H1 (cell line): ENCODE results near the gene ATP6V1G1. TPM values are rescaled to one million over a fixed set of nuclear protein-coding genes. Genes with fewer than 3 reads are reported as not detected.

Experiments used
- CTCF ChIA-PET: fragments of 300-600 bp; sonication (Branson Sonifier 250); formaldehyde crosslinking; loops from one replicate; lab custom pipeline; 2021; ENCODE audit not compliant: partially characterized antibody; lab: Charles Lee
- POLR2A ChIA-PET: fragments of 300-600 bp; sonication (Branson Sonifier 250); formaldehyde crosslinking; loops from one replicate; lab custom pipeline; 2021; ENCODE audit warnings: inconsistent platforms; ENCODE audit not compliant: partially characterized antibody; lab: Charles Lee
- DNase-seq, 2 experiments: peaks; one replicate each; pipeline versions ENCODE4 v3.0.0 to v3.0.0-alpha.2; 2010 to 2022; ENCODE audit warnings: low spot score in 2 of 2, low read depth in 1 of 2, mixed read lengths in 1 of 2
- FAIRE-seq: peaks from 2 replicates; lab custom pipeline; 2011; peaks lifted over from hg19 to GRCh38; lab: Jason Lieb, UNC
- H2AFZ ChIP-seq: 2 replicates; pipeline ENCODE4 v1.8.1; 2012; ENCODE audit warnings: low read length, inconsistent platforms
- H2AK5ac ChIP-seq: 2 replicates; pipeline ENCODE4 v1.6.1; 2013; ENCODE audit warnings: low read depth, low read length
- H2BK120ac ChIP-seq: replicated peaks from 2 replicates; pipeline ENCODE3; 2013; ENCODE audit warnings: low read depth, low read length, inconsistent platforms
- H2BK12ac ChIP-seq: 2 replicates; pipeline ENCODE4 v1.6.1; 2013; ENCODE audit warnings: low read depth, low read length
- H2BK15ac ChIP-seq: 2 replicates; pipeline ENCODE4 v1.6.1; 2013; ENCODE audit warnings: low read length
- H2BK20ac ChIP-seq: 2 replicates; pipeline ENCODE4 v1.6.1; 2013; ENCODE audit warnings: low read length
- H2BK5ac ChIP-seq: 2 replicates; pipeline ENCODE4 v1.6.1; 2013; ENCODE audit warnings: low read depth, low read length
- H3K14ac ChIP-seq: 2 replicates; pipeline ENCODE4 v1.6.1; 2013; ENCODE audit warnings: inconsistent platforms; ENCODE audit not compliant: insufficient read length
- H3K18ac ChIP-seq: 2 replicates; pipeline ENCODE4 v1.6.1; 2013; ENCODE audit warnings: low read length; ENCODE audit errors: extremely low read depth
- H3K23ac ChIP-seq: 2 replicates; pipeline ENCODE4 v1.6.1; 2013; ENCODE audit warnings: inconsistent platforms; ENCODE audit not compliant: insufficient read length
- H3K23me2 ChIP-seq: 2 replicates; pipeline ENCODE4 v1.6.1; 2013; ENCODE audit warnings: low read depth, low read length
- H3K27ac ChIP-seq: 2 replicates; pipeline ENCODE4 v1.6.1; 2011; ENCODE audit warnings: low read depth, low read length, inconsistent platforms
- H3K27me3 ChIP-seq, 4 experiments: replicated peaks in 1 of 4; 1 replicate in 1 of 4; 2 replicates in 3 of 4; pipeline versions ENCODE4 v1.6.1 to v1.8.1; 2011 to 2013; ENCODE audit warnings: low read length in 3 of 4, mild to moderate bottlenecking in 3 of 4, inconsistent platforms in 2 of 4, mixed read lengths in 2 of 4, moderate library complexity in 1 of 4; ENCODE audit not compliant: control insufficient read depth in 3 of 4, insufficient read depth in 3 of 4; ENCODE audit errors: extremely low read depth in 1 of 4
- H3K36me3 ChIP-seq, 4 experiments: 2 replicates each; pipeline versions ENCODE4 v1.6.1 to v1.8.1; 2011 to 2013; ENCODE audit warnings: mild to moderate bottlenecking in 4 of 4, low read length in 3 of 4, moderate library complexity in 2 of 4, control low read depth in 1 of 4, inconsistent platforms in 1 of 4; ENCODE audit not compliant: insufficient read depth in 4 of 4, control insufficient read depth in 2 of 4
- H3K4ac ChIP-seq: replicated peaks from 2 replicates; pipeline ENCODE3; 2013; ENCODE audit warnings: low read length, low read depth, mixed read lengths, inconsistent platforms; ENCODE audit not compliant: insufficient read length
- H3K4me1 ChIP-seq, 4 experiments: replicated peaks in 1 of 4; 1 replicate in 1 of 4; 2 replicates in 3 of 4; pipeline versions ENCODE4 v1.6.1 to v1.8.1; 2011 to 2013; ENCODE audit warnings: low read length in 3 of 4, inconsistent platforms in 2 of 4, mixed read lengths in 1 of 4; ENCODE audit not compliant: insufficient read depth in 4 of 4, control insufficient read depth in 3 of 4
- H3K4me2 ChIP-seq, 2 experiments: 2 replicates each; pipeline versions ENCODE4 v1.6.1 to v1.8.1; 2011 to 2013; ENCODE audit warnings: low read depth in 2 of 2, low read length in 2 of 2, control low read depth in 1 of 2, inconsistent platforms in 1 of 2, mild to moderate bottlenecking in 1 of 2; ENCODE audit not compliant: insufficient read depth in 1 of 2
- H3K4me3 ChIP-seq, 4 experiments: fragments of 200-600, 300-600 bp in 1 of 4; sonication (generic), shearing (Covaris generic), sonication (Bioruptor Twin) in 1 of 4; 2 replicates each; pipeline versions ENCODE4 v1.5.1 to v1.8.1; 2011 to 2016; ENCODE audit warnings: low read length in 4 of 4, low read depth in 3 of 4, control low read depth in 2 of 4, inconsistent platforms in 2 of 4, mild to moderate bottlenecking in 2 of 4, mixed read lengths in 1 of 4, moderate library complexity in 1 of 4; ENCODE audit not compliant: insufficient read depth in 2 of 4; ENCODE audit errors: extremely low read depth in 1 of 4
- H3K56ac ChIP-seq: replicated peaks from 2 replicates; pipeline ENCODE3; 2013; ENCODE audit warnings: low read depth, mild to moderate bottlenecking, mixed read lengths, low read length, inconsistent platforms; ENCODE audit not compliant: insufficient read length
- H3K79me1 ChIP-seq: 2 replicates; pipeline ENCODE4 v1.6.1; 2013; ENCODE audit warnings: low read depth, low read length, control low read depth
- H3K79me2 ChIP-seq, 2 experiments: 2 replicates each; pipeline versions ENCODE4 v1.6.1 to v1.8.1; 2012 to 2013; ENCODE audit warnings: low read length in 2 of 2, mild to moderate bottlenecking in 2 of 2, inconsistent platforms in 1 of 2; ENCODE audit not compliant: insufficient read depth in 2 of 2, control insufficient read depth in 1 of 2
- H3K9ac ChIP-seq, 4 experiments: replicated peaks in 1 of 4; 1 replicate in 1 of 4; 2 replicates in 3 of 4; pipeline versions ENCODE4 v1.6.1 to v1.8.1; 2011 to 2013; ENCODE audit warnings: low read depth in 3 of 4, low read length in 3 of 4, control low read depth in 2 of 4, mild to moderate bottlenecking in 2 of 4, moderate library complexity in 2 of 4, inconsistent platforms in 1 of 4; ENCODE audit errors: extremely low read depth in 1 of 4
- H3K9me3 ChIP-seq, 2 experiments: 2 replicates each; pipeline versions ENCODE4 v1.6.1 to v1.8.1; 2012 to 2013; ENCODE audit warnings: mild to moderate bottlenecking in 2 of 2, moderate library complexity in 2 of 2, control low read depth in 1 of 2, inconsistent platforms in 1 of 2, low read depth in 1 of 2, low read length in 1 of 2, mixed read lengths in 1 of 2; ENCODE audit not compliant: insufficient read depth in 2 of 2
- H4K20me1 ChIP-seq, 2 experiments: replicated peaks in 1 of 2; 2 replicates each; pipeline versions ENCODE3 to v1.8.1; 2011 to 2013; ENCODE audit warnings: inconsistent platforms in 2 of 2, low read length in 2 of 2, mild to moderate bottlenecking in 1 of 2; ENCODE audit not compliant: insufficient read depth in 2 of 2, control insufficient read depth in 1 of 2
- H4K5ac ChIP-seq: 2 replicates; pipeline ENCODE4 v1.6.1; 2013; ENCODE audit warnings: low read length, low read depth, mixed read lengths, inconsistent platforms; ENCODE audit not compliant: insufficient read length
- H4K8ac ChIP-seq: 2 replicates; pipeline ENCODE4 v1.8.0; 2013; ENCODE audit warnings: mild to moderate bottlenecking, moderate library complexity, low read length, inconsistent platforms; ENCODE audit not compliant: insufficient read depth; ENCODE audit errors: extremely low read depth
- H4K91ac ChIP-seq: replicated peaks from 2 replicates; pipeline ENCODE3; 2013; ENCODE audit warnings: low read length, mixed read lengths, inconsistent platforms; ENCODE audit not compliant: insufficient read length
- ATF3 ChIP-seq: IDR thresholded peaks from 2 replicates; pipeline ENCODE4 v1.6.1; 2011; ENCODE audit warnings: low read depth, mild to moderate bottlenecking, low read length; ENCODE audit not compliant: insufficient read depth
- CTBP2 ChIP-seq: IDR thresholded peaks from 2 replicates; pipeline ENCODE4 v1.7.0; 2011; ENCODE audit warnings: borderline replicate concordance, mild to moderate bottlenecking, moderate library complexity, mixed read lengths, low read length; ENCODE audit not compliant: insufficient read depth, insufficient read length
- GABPA ChIP-seq: IDR thresholded peaks from 2 replicates; pipeline ENCODE4 v1.6.1; 2011; ENCODE audit warnings: mild to moderate bottlenecking, low read length, moderate library complexity, borderline replicate concordance; ENCODE audit not compliant: insufficient read depth
- KDM5A ChIP-seq: fragments of 200-600 bp; IDR thresholded peaks from 2 replicates; pipeline ENCODE4 v1.7.1; 2012; ENCODE audit warnings: mild to moderate bottlenecking, low read length, inconsistent platforms, mixed read lengths
- RNF2 ChIP-seq: fragments of 200-900, 300-1000 bp; sonication (generic); IDR thresholded peaks from 2 replicates; pipeline ENCODE4 v1.7.1; 2016; ENCODE audit warnings: borderline replicate concordance, low read depth, mild to moderate bottlenecking, antibody characterized with exemption, low read length; ENCODE audit not compliant: poor library complexity, severe bottlenecking; ENCODE audit errors: missing control alignments
- SAP30 ChIP-seq: fragments of 300-600 bp; sonication (generic); IDR thresholded peaks from 2 replicates; pipeline ENCODE4 v1.7.1; 2012; ENCODE audit warnings: low read length, moderate library complexity, mild to moderate bottlenecking, inconsistent platforms; ENCODE audit not compliant: insufficient read depth, insufficient replicate concordance
- TEAD4 ChIP-seq: IDR thresholded peaks from 2 replicates; pipeline ENCODE4 v1.6.1; 2012; ENCODE audit warnings: low read depth, low read length, inconsistent platforms, mixed read lengths
- USF2 ChIP-seq: IDR thresholded peaks from 2 replicates; pipeline ENCODE4 v1.6.1; 2011; ENCODE audit warnings: low read length, improper control_type of control experiment
- YY1 ChIP-seq: IDR thresholded peaks from 2 replicates; pipeline ENCODE4 v1.6.1; 2011; ENCODE audit warnings: low read depth, mild to moderate bottlenecking, low read length
- ZNF274 ChIP-seq: IDR thresholded peaks from 2 replicates; pipeline ENCODE4 v1.7.0; 2012; ENCODE audit warnings: low read length, borderline replicate concordance; ENCODE audit errors: extremely low read depth
- WGBS, 2 experiments: shearing (Covaris generic) in 1 of 2; methylation state at CpG; one replicate each; pipeline versions ENCODE4 v1.1.6 to v1.1.7; 2013 to 2015; ENCODE audit warnings: low lambda C conversion rate in 2 of 2, mixed read lengths in 2 of 2, inconsistent platforms in 1 of 2, low coverage in 1 of 2, missing lambda C conversion rate in 1 of 2; ENCODE audit not compliant: insufficient replicate concordance in 2 of 2, insufficient coverage in 1 of 2, insufficient read length in 1 of 2; ENCODE audit errors: extremely low coverage in 1 of 2, missing lambda C conversion rate in 1 of 2; 5-methylcytosine and 5-hydroxymethylcytosine counted together
- polyA plus RNA-seq, 7 experiments: library from polyadenylated mRNA; depleted of rRNA in 3 of 7; stranded (reverse) in 5 of 7; unstranded in 2 of 7; fragments of >200 nt in 5 of 7; fragments of 200-250 nt in 2 of 7; gene quantifications; 1 replicate in 5 of 7; 2 replicates in 1 of 7; 4 replicates in 1 of 7; pipeline versions ENCODE4 v1.2.1 to v1.2.3, GENCODE V29; 2011 to 2013; ENCODE audit warnings: missing spikeins in 2 of 7, mixed read lengths in 2 of 7
- total RNA-seq: library from RNA; stranded (reverse); fragmentation: NEBNext Ultra II Directional; extraction: Animal tissue kit (Norgen Biotek cat#: 25700); gene quantifications from 2 replicates; pipeline ENCODE4 v1.2.1, GENCODE V29; 2021

ATP6V1G1 gene
- total and polyA plus RNA-seq, 2 of the 8 experiments (the other 6 are each of a cell fraction or from before 2014, with no cell fraction given): 112 to 124 TPM

DNA sequence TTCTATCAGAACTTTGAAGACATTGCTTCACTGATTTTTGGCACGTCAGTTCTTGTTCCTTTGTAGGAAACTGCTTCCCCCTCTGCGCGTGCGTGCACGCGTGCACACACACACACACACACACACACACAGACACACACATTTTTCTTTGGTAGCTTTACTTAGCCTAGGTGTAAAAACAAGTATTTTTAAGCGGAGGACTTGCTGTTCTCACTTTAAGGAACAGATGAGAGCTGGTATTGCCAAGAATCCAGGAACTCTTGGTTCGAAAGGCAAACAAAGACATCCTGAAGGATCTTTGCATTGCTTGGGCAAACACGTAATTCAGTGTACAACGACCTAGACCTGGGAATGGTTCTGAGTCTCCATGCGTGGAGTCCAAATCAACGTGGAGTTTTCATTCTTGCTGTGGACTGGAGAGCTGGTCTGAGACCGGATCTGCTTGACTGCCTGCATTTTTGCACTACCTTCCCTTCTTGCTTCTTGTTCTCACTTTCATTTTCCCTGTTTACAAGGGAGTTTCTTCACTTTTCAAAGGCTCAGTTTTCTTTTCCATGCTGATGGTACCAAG lies 31.7 kb downstream of the ATP6V1G1 start:
- H2BK120ac ChIP-seq: no peak overlapping the region
- no peak overlapping the region for H2BK15ac ChIP-seq
- H4K8ac ChIP-seq: no peak overlapping the region
- H3K4me3 ChIP-seq: no peak overlapping the region
- H3K4me2 ChIP-seq: no peak overlapping the region
- H3K4me1 ChIP-seq: no peaks in the 10 kb centered on the region
- DNase-seq: no peak
- WGBS, 2 experiments: 96% methylated on average over 13 of the region's 13 CpGs; no CpG with 5 or more reads in 1 of the 2 experiments
- no peak for FAIRE-seq
- CTCF ChIA-PET: interaction anchor here (0.6 to 1.0 kb wide), 6 partner anchors 9 to 498 kb away, joined by 3 read pairs; no protein-coding TSS in a partner anchor
- no peaks in the 10 kb centered on the region for H3K9me3 ChIP-seq
- H3K56ac ChIP-seq: no peak overlapping the region
- no peak overlapping the region for H2BK12ac ChIP-seq
- no peaks in the 10 kb centered on the region; the same call in 1 of the 2 replicates for H3K23me2 ChIP-seq
- H2BK20ac ChIP-seq: no peak overlapping the region
- no peak overlapping the region for H4K5ac ChIP-seq
- no peak overlapping the region for H3K18ac ChIP-seq
- H2AK5ac ChIP-seq: no peak overlapping the region
- H3K79me2 ChIP-seq: 0 out of 4 replicates have a peak, but pooled peaks cover 0 to 3% of the 10 kb centered on the region in 2 experiments
- no peak overlapping the region for H2AFZ ChIP-seq
- POLR2A ChIA-PET: interaction anchor here (0.6 to 2.0 kb wide), 4 partner anchors 8 to 76 kb away, joined by 3 to 6 read pairs (median 4); partner anchors contain the start of genes ATP6V1G1 and TMEM268
- H3K23ac ChIP-seq: no peak overlapping the region
- no peak overlapping the region for H3K9ac ChIP-seq
- no peaks in the 10 kb centered on the region for H3K36me3 ChIP-seq
- H3K79me1 ChIP-seq: no peaks in the 10 kb centered on the region; the same call in 1 of the 2 replicates
- no peak overlapping the region for H3K4ac ChIP-seq
- H3K27ac ChIP-seq: no peak overlapping the region
- no peak overlapping the region for H2BK5ac ChIP-seq
- H3K14ac ChIP-seq: no peak overlapping the region
- H3K27me3 ChIP-seq: no peaks in the 10 kb centered on the region
- no peak overlapping the region for H4K91ac ChIP-seq
- peaks cover 0 to 7% of the 10 kb centered on the region in 2 experiments for H4K20me1 ChIP-seq
- TF ChIP-seq USF2 (no peak), ZNF274 (no peak), YY1 (no peak), ATF3 (no peak), RNF2 (no peak), KDM5A (no peak), CTBP2 (no peak), GABPA (no peak), TEAD4 (no peak), SAP30 (no peak)
